NCI-H1105 treated with DMSO at 0.1 percent for 48 hours (cell line): Measurements from ENCODE around the gene SNTB2.

Experiments used
- DNase-seq: peaks from one replicate; lab custom pipeline; 2025; lab: John Stamatoyannopoulos, UW

SNTB2 gene

DNA sequence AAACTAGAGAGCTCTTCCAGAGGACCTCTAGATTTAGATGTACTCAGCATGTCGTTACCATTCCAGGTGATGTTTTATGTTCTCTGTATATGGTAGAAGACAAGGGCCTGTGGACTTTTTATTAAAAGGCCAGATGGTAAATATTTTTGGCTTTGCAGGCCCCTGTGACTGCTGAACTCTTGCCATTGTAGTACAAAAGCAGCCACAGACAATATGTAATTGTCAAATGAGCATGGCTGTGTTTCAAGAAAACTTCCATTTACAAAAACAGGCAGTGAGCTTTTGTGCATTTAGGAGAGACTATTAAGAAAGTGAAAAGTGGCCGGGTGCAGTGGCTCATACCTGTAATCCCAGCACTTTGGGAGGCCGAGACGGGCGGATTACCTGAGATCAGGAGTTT lies 157.2 kb downstream of the SNTB2 start:
- no peak for DNase-seq

DNA sequence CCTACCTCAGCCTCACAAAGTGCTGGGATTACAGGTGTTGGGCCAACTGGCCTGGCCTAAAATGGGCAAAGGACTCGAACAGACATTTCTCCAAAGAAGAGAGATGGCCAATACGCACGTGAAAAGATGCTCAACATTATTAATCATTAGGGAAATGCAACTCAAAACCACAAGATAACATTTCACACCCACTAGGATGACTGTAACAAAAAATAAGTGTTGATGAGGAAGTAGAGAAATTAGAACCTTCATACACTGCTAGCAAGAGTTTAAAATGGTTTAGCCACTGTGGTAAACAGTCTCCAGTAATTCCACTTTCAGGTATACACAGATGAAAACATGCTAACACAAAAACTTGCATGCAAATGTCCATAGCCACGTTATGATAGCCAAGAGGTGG lies 159.0 kb downstream of the SNTB2 start:
- DNase-seq = no peak

DNA sequence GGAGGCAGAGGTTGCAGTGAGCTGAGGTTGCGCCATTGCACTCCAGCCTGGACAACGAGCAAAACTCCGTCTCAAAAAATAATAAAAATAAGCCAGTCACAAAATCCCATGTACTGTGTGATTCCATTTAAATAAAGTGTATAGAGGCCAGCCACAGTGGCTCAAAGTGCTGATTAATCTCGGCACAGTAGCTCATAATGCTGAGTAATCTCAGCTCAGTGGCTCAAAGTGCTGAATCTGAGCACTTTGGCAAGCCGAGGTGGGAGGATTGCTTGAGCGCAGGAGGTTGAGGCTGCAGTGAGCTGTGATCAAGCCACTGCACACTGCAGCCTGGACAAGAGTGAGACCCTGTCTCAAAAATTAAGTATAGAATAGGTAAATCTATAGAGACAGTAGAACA lies 159.7 kb downstream of the SNTB2 start:
- no peak for DNase-seq

DNA sequence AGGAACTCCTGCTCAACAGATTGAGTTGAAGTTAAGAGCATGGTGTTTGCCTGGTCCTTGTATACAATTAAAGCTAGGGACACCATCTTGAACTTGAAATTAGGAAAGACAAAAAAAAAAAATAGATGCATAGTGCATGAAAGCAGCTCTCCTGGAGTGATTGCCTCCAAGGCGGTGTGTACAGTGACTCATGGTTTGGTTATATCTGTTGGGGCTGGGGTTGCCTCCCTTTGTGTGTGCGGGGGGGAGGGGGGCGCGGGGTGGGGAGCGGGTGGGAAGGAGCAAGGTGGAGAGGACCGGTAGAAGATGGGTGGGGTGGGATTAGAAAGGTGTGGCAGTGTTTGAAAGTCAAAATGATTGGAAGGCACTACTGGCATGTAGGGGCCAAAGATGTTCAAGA lies 161.3 kb downstream of the SNTB2 start:
- DNase-seq = no peak

DNA sequence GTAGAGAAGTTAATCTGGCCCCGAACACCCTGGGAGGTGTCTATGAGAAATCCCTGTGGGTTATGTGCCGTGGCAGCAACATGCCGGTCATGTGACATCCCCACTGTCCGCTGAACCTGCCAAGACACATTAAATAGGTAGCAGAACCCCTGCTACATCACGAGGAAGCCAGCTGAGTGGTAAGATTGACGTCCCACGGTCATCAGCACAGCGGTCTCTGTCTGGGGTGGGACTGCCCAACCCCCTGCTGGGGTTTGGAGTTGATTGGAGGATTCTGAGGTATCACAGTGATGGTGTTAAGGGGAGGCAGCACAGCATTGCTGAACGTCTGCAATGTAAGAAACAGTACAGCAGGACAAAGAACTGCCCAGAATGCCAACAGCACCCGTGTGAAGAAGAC lies 162.6 kb downstream of the SNTB2 start:
- no peak for DNase-seq

DNA sequence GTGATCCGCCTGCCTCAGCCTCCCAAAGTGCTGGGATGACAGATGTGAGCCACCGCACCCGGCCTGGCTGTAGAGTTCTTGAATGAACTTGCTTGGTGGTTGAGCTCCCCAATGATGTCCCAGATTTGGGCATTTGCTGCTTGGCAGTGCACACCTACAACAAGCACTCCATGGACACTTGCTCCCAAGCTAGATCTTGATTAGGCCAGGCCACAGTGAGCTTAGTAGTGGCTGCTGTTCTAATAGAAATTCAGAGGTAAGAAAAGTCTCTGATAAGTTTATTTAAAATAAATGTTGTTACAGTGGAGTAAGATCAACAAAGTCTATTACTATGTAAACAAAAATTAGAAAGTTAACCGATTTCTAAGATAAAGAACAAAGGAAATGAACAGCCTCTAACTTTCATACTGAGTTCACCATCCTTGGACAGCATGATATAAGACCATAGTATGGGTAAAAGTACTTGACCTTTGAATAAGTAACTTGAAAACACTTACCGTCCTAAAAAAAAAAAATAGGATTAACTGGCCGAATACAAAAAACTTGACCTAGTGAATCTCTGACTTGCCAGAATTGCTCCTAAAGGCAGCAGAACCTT lies 163.7 kb downstream of the SNTB2 start:
- DNase-seq = no peak

DNA sequence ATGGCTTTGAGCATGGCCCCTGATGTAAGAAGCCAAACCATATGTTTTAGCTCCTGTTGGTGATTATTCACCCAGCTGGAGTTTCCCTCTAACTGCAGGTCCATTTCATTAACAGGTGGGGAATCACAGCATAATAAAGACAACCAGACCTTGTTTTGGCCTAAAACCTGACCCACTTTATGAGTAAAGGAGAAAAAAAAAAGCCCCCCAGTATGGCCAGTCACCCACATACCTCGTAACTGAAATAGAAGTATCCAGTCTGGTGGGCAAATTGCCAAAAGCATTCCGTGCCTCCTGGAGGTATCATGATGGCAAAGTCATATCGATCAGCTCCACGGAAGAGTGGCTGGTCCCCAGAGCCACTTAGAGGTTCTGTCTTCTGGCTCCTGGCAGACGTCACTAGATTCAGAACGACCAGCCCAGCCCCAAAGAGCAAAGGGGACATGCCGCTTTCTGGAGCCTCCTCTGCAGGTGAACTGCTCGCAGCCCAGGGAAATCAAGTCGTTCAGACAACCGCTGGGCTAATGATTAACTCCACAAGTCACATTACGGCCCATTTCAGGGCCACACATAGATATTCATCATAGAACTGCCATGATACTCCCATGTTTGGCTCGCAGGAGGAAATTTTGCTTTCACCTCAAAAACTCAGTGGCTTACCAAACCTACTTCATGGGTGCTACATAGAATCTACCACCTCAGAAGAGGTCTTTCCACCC lies 164.5 kb downstream of the SNTB2 start, which contains the start of gene TMED6:
Gene TMED6, minus strand, starts transcription at position 478 of the 719 bp plus-strand sequence. Its CDS starts 33 bp downstream, at position 445.
- no peak for DNase-seq
